Activated CD4-positive, alpha-beta T cell treated with anti-CD3 and anti-CD28 coated beads, Interleukin-2, amount 10 ng/mL, durations not matched to agents 24 days and 14 days (primary cell): Measurements from ENCODE around the gene GABRR2. TPM values are rescaled to one million over a fixed set of nuclear protein-coding genes. Genes with fewer than 3 reads are reported as not detected.

Source experiments
- DNase-seq: peaks from one replicate; pipeline ENCODE4 v3.0.0; 2022
- H3K27ac Mint-ChIP-seq: one replicate; pipeline ENCODE4 v1.8.0; 2022; ENCODE audit warnings: mild to moderate bottlenecking, mixed read lengths
- H3K27me3 Mint-ChIP-seq: one replicate; pipeline ENCODE4 v1.8.0; 2022; ENCODE audit warnings: mixed read lengths
- H3K36me3 Mint-ChIP-seq: one replicate; pipeline ENCODE4 v1.8.0; 2022; ENCODE audit warnings: low read depth, mild to moderate bottlenecking, mixed read lengths
- H3K4me1 Mint-ChIP-seq: one replicate; pipeline ENCODE4 v1.8.0; 2021; ENCODE audit warnings: mixed read lengths
- H3K4me3 Mint-ChIP-seq: one replicate; pipeline ENCODE4 v1.8.0; 2022; ENCODE audit warnings: mild to moderate bottlenecking, moderate library complexity, mixed read lengths
- H3K9me3 Mint-ChIP-seq: one replicate; pipeline ENCODE4 v1.8.0; 2021; ENCODE audit warnings: mixed read lengths
- intact Hi-C: fragments of 100-400 bp; cut with micrococcal nuclease; formaldehyde crosslinking; loops from one replicate; pipeline ENCODE4 v1.15.1; 2023
- total RNA-seq: library from RNA; stranded (reverse); gene quantifications from 2 replicates; pipeline ENCODE4 v1.2.3, GENCODE V29; 2022

The GABRR2 gene
- total RNA-seq, 1 donor from 2014 or later, result 1.0 TPM

DNA sequence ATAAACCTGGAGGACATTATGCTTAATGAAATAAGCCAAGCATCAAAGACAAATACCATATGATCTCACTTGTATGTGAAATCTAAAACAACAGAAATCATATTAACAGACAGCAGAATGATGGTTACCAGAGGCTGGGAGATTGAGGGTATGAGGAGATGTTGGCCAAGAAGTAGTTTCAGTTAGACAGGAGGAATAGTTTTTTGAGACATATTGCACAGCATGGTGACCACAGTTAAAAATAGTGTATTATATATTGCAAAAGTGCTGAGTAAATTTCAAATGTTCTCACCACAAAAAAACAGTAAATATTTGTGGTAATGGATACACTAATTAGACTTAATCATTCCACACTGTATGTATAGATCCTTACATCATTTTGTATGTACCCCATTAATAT, 99.7 kb downstream of the GABRR2 start:
- Mint-ChIP-seq H3K36me3 (no peaks in the 10 kb centered on the region), H3K27ac (no peak overlapping the region), H3K9me3 (no peaks in the 10 kb centered on the region), H3K4me1 (no peaks in the 10 kb centered on the region), H3K27me3 (peaks cover 23% of the 10 kb centered on the region), H3K4me3 (no peak overlapping the region)
- intact Hi-C loops, result no loop called here
- DNase-seq, result no peak

DNA sequence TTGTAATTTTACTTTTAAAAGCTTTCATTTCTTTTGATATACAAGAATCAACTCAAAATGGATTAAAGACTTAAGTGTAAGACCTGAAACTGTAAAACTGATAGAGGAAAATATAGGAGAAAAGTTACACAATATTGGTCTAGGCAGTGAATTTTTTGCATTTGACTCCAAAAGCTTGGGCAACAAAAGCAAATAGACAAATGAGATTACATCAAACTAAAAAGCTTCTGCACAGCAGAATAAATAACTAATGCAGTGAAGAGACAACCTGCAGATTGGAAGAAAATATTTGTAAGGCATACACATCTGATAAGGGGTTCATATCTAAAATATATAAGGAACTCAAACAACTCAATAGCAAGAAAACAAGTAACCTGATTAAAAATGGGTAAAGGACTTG, 100.9 kb downstream of the GABRR2 start:
- Mint-ChIP-seq H3K36me3 (no peaks in the 10 kb centered on the region), H3K9me3 (no peaks in the 10 kb centered on the region), H3K4me3 (no peak overlapping the region), H3K4me1 (no peaks in the 10 kb centered on the region), H3K27ac (no peak overlapping the region), H3K27me3 (peaks cover 20% of the 10 kb centered on the region)
- DNase-seq, result no peak
- intact Hi-C loops, result no loop called here

DNA sequence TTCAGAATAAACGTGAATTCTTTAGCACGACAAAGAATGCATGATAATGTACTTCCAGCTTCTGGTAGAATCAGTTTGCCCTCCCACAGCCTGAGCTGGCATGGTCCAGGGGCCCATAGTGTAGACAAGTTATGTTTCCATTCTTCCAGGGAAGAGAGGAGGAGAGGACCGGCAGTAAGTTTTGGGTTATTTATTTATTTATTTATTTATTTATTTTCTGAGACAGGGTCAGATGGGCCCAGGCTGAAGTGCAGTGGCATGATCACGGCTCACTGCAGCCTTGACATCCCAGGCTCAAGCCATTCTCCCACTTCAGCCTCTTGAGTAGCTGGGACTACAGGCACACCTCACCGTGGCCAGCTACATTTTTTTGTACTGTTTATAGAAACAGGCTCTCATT, 102.6 kb downstream of the GABRR2 start:
- peaks cover 14% of the 10 kb centered on the region for H3K27me3 Mint-ChIP-seq
- no peaks in the 10 kb centered on the region for H3K36me3 Mint-ChIP-seq
- DNase-seq, result no peak
- no peak overlapping the region for H3K27ac Mint-ChIP-seq
- H3K9me3 Mint-ChIP-seq, result no peaks in the 10 kb centered on the region
- no peak overlapping the region for H3K4me3 Mint-ChIP-seq
- intact Hi-C loops, result no loop called here
- H3K4me1 Mint-ChIP-seq, result no peaks in the 10 kb centered on the region

DNA sequence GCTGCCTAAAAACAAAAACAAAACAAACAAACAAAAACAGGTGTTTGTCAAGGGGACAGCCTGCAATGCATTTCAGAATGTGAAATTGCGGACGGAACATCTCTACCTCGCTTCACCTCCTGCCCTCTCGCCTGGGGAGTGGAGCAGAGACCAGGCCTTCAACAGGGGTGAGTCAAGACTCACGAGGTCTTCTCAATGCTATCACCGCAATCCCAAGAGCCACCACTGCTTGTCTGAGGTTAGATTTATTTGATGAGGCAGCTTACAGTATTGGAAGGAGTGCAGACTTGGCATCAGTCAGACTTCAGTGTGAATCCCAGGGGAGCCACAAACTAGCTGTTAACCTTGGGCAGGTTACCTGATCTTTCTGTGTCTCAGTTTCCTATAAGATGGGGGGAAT, 105.6 kb downstream of the GABRR2 start:
- intact Hi-C loops, result no loop called here
- DNase-seq, result no peak
- Mint-ChIP-seq H3K4me1 (no peaks in the 10 kb centered on the region), H3K27ac (no peak overlapping the region), H3K36me3 (no peaks in the 10 kb centered on the region), H3K27me3 (peaks cover 8% of the 10 kb centered on the region), H3K9me3 (no peaks in the 10 kb centered on the region), H3K4me3 (no peak overlapping the region)

DNA sequence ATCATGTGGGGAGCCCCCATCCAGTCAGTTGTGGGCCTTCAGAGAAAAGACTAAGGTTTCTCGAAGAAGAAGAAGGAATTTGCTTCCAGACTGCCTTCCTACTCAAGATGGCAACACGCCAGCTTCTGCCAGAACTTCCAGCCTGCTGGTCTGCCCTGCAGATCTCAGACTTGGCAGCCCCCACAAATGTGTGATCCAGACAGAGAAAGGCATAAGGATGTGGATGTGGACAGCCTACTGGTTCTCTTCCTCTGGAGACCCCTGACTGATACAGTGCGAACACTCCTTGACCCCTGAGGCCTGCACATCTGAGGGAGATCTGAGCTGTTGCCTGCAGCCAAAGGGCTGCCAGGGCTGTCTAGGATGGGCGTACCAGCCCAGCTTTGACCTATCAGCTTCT, 106.5 kb downstream of the GABRR2 start:
- Mint-ChIP-seq H3K27ac (no peak overlapping the region), H3K36me3 (no peaks in the 10 kb centered on the region), H3K9me3 (no peaks in the 10 kb centered on the region), H3K27me3 (peaks cover 2% of the 10 kb centered on the region), H3K4me1 (no peaks in the 10 kb centered on the region), H3K4me3 (no peak overlapping the region)
- no peak for DNase-seq
- intact Hi-C loops, result no loop called here

Other genes starting within 250 kb of the GABRR2 start
- 48.3 and 51.2 TPM in 2 replicates for gene PNRC1, start 234.5 kb downstream of the GABRR2 start, total RNA-seq
- gene SRSF12, start 197.2 kb downstream of the GABRR2 start, total RNA-seq, result 0.05 TPM in 1 of 2 replicates, not detected in the other
- gene PM20D2, start 169.2 kb downstream of the GABRR2 start, total RNA-seq, result 18.3 and 18.9 TPM in 2 replicates
- not detected in 2 replicates for gene GABRR1, start 97.9 kb downstream of the GABRR2 start, total RNA-seq
- gene UBE2J1, start 37.4 kb upstream of the GABRR2 start, total RNA-seq, result 31.6 and 33.5 TPM in 2 replicates
- gene RRAGD, start 97.0 kb upstream of the GABRR2 start, total RNA-seq, result 10.6 and 10.9 TPM in 2 replicates
- gene ANKRD6, start 117.9 kb upstream of the GABRR2 start, total RNA-seq, result 2.4 and 2.8 TPM in 2 replicates